ENCODE measurements around the gene SYK.

The SYK gene

GRCh38 chr9:90853945-90854344 is 52.3 kb downstream of the SYK start:
- TF ChIP-seq, protein P1, sequence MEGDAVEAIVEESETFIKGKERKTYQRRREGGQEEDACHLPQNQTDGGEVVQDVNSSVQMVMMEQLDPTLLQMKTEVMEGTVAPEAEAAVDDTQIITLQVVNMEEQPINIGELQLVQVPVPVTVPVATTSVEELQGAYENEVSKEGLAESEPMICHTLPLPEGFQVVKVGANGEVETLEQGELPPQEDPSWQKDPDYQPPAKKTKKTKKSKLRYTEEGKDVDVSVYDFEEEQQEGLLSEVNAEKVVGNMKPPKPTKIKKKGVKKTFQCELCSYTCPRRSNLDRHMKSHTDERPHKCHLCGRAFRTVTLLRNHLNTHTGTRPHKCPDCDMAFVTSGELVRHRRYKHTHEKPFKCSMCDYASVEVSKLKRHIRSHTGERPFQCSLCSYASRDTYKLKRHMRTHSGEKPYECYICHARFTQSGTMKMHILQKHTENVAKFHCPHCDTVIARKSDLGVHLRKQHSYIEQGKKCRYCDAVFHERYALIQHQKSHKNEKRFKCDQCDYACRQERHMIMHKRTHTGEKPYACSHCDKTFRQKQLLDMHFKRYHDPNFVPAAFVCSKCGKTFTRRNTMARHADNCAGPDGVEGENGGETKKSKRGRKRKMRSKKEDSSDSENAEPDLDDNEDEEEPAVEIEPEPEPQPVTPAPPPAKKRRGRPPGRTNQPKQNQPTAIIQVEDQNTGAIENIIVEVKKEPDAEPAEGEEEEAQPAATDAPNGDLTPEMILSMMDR (IDR thresholded peaks at IDR 0.05; ENCODE audit: control insufficient read depth, insufficient read depth, low read depth, low read length, missing control alignments) = no peak
- no peak overlapping the region for H3K4me3 ChIP-seq (ENCODE audit: control insufficient read depth, low read depth, low read length)
- no peak for DNase-seq (ENCODE audit: low read depth)

GRCh38 chr9:90854637-90855175 is 53.1 kb downstream of the SYK start:
- no peak overlapping the region for H3K4me3 ChIP-seq (ENCODE audit: control insufficient read depth, low read depth, low read length)
- no peak for DNase-seq (ENCODE audit: low read depth)
- TF ChIP-seq, protein P1 (IDR thresholded peaks at IDR 0.05; ENCODE audit: control insufficient read depth, insufficient read depth, low read depth, low read length, missing control alignments) = no peak

- no peak overlapping the region for H3K4me3 ChIP-seq (ENCODE audit: control insufficient read depth, low read depth, low read length)
- TF ChIP-seq, protein P1 (IDR thresholded peaks at IDR 0.05; ENCODE audit: control insufficient read depth, insufficient read depth, low read depth, low read length, missing control alignments) = no peak
- DNase-seq (ENCODE audit: low read depth) = no peak
These were observed 53.7 kb downstream of the SYK start for GRCh38 chr9:90855208-90855902.

DNA sequence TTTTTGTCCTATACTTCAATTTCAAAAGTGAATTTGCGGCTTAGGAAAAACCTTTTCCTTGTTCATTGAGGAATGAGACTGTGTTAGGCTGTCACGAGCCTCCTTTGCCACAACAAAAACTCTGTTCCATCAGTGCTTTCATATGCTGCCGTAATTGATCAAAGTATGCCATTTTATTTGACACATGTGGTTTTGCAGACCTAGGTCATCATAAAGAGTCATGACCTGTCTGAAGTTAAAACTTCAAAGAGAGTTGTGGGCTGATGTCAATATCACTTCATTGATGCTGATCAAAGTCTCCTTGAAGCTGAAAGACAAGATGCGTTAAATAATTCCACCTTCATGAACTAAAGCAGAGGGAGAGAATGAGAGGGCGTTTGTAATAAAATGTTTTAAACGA is 55.5 kb downstream of the SYK start:
- no peak for DNase-seq (ENCODE audit: low read depth)
- H3K4me3 ChIP-seq (ENCODE audit: control insufficient read depth, low read depth, low read length) = no peak overlapping the region
- TF ChIP-seq, protein P1 (IDR thresholded peaks at IDR 0.05; ENCODE audit: control insufficient read depth, insufficient read depth, low read depth, low read length, missing control alignments) = no peak

GRCh38 chr9:90857855-90858254 is 56.2 kb downstream of the SYK start:
- TF ChIP-seq, protein P1 (IDR thresholded peaks at IDR 0.05; ENCODE audit: control insufficient read depth, insufficient read depth, low read depth, low read length, missing control alignments) = no peak
- H3K4me3 ChIP-seq (ENCODE audit: control insufficient read depth, low read depth, low read length) = no peak overlapping the region
- no peak for DNase-seq (ENCODE audit: low read depth)

DNA sequence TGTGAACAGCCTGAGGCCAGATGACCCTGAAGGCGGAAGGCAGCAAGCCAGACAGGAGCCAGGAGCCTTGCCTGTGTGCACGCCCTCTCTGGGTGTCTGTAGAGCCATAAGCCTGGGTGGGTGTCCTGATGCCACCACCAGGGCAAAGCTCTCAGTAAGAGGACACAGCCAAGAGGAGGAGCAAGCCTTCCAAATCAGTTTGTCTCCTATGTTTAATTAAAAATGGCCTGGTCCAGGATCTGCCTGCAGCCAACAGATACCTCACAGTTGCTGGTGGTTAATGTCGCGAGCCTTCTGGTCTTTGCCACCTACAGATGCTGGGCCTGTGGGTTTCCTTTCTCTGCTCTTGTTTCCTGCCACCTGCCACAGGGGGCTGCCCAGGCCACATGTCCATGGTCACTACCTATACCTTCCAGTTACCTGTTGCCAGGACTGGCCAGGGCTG is 56.9 kb downstream of the SYK start:
- DNase-seq (ENCODE audit: low read depth) = no peak
- TF ChIP-seq, protein P1 (IDR thresholded peaks at IDR 0.05; ENCODE audit: control insufficient read depth, insufficient read depth, low read depth, low read length, missing control alignments) = no peak
- no peak overlapping the region for H3K4me3 ChIP-seq (ENCODE audit: control insufficient read depth, low read depth, low read length)

Data from AG09309 (cell line).